ENCODE measurements around the gene KHNYN. TPM values are rescaled to one million over a fixed set of nuclear protein-coding genes. Genes with fewer than 3 reads are reported as not detected.

KHNYN gene
- total and polyA plus RNA-seq, 4 donors = 19.4 to 38.3 (median 23.0) TPM

DNA sequence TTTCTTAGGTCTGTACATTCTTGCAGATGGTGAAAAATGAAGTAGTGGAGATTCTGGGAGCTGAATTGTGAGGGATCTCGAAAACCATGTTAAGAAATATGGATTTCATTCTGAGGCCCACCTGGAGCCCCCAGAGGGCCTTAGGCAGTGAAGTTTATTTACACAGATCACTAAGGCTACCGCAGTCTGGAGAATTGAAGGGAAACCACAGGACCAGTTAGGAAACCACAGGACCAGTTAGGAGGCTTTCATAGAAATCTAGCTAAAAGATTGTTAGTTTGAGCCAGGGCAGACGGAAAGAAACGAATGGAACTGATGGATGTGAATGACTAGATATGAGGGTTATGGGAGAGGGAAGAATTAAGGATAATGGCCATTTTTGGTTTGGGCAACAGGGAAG, 7.5 kb upstream of the KHNYN start:
- no peak overlapping the region for H3K4me3 ChIP-seq (ENCODE audit: low read depth, low read length)
- H3K27me3 ChIP-seq (ENCODE audit: control insufficient read depth, insufficient read depth, low read length) = no peaks in the 10 kb centered on the region
- 71% methylated on average over 4 of the region's 4 CpGs for WGBS (ENCODE audit: insufficient coverage)

DNA sequence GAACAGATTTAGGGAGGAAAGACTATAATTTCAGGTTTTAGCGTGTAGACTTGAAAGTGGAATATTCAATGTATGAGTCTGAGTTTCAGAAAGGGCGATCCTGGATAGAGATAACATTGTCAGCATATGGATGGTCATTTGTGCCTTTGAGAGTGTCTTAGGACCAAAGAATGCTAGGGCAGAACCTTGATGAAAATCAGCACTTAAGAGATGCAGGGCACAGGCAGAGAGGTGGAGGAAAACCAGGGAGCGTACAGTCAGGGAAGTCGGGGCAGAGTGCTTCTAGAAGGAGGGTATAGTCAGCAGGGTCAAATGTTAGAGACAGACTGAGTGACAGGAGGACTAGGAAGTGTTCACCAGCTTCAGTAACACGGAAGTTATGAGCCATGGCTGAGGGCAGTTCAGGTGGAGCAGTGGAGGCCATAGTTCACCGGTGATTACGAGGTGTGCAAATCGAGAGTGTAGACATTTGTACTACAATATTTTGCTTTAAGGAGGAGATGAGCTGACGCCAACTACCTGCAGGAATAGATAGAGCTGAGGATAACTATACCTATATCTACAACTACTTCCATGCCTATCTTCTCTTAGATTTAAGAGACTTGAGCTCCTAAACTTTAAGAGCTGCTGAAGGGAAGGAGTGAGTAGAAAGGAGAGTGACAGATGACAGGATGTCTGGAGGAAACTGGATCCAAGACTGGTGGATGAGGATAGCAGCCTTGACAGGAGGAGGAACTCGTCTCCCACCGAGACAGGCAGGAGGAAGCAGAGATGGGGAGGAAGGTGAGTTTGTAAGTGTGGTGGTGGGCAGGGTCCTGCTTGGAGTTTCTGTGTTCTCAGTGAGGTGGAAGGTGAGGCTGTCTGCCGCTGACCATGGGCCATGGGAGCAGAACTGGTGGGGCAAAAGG, 6.8 kb upstream of the KHNYN start:
- Histone ChIP-seq H3K9me3 (ENCODE audit: control insufficient read depth, insufficient read depth, low read length) (no peaks in the 10 kb centered on the region), H3K4me1 (ENCODE audit: control insufficient read depth, insufficient read depth, low read length) (no peaks in the 10 kb centered on the region), H3K36me3 (ENCODE audit: control insufficient read depth, insufficient read depth, low read length) (no peaks in the 10 kb centered on the region), H3K27ac (ENCODE audit: low read depth, low read length) (no peak overlapping the region), H3K4me3 (ENCODE audit: low read depth, low read length) (no peak overlapping the region), H3K27me3 (ENCODE audit: control insufficient read depth, insufficient read depth, low read length) (no peaks in the 10 kb centered on the region)
- WGBS (ENCODE audit: insufficient coverage) = 74% methylated on average over 8 of the region's 12 CpGs
- no peak for DNase-seq (ENCODE audit: low read depth in 4 of 6, low spot score in 6 of 6)

More for the DNA sequence above, 7.5 kb upstream of the KHNYN start:
- no peaks in the 10 kb centered on the region for H3K9me3 ChIP-seq (ENCODE audit: control insufficient read depth, insufficient read depth, low read length)
- H3K4me1 ChIP-seq (ENCODE audit: control insufficient read depth, insufficient read depth, low read length) = no peaks in the 10 kb centered on the region
- H3K36me3 ChIP-seq (ENCODE audit: control insufficient read depth, insufficient read depth, low read length) = no peaks in the 10 kb centered on the region
- no peak for DNase-seq (ENCODE audit: low read depth in 4 of 6, low spot score in 6 of 6)
- H3K27ac ChIP-seq (ENCODE audit: low read depth, low read length) = no peak overlapping the region

DNA sequence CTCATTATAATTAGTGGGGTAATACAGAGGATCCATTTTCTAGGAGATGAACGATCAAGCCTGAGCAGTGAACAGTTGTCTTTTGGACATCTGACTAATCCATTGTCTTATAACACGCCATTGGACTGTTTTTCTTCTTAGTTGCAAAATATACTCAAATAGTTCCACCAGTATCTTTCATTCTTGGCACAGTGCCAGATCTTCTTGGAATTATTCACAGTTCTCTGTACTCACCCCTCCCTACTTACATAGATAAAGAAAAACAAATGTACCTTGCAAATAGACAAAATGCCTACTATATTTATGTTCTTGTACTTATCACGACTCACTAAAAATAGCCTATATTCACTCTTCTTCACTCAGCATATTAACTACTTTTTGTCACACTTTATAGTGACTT, 4.0 kb upstream of the KHNYN start:
- 56% methylated on average over 1 of the region's 3 CpGs for WGBS (ENCODE audit: insufficient coverage)
- no peak for DNase-seq (ENCODE audit: low read depth in 4 of 6, low spot score in 6 of 6)
- peaks cover 19% of the 10 kb centered on the region for H3K4me1 ChIP-seq (ENCODE audit: control insufficient read depth, insufficient read depth, low read length)

GRCh38 chr14:24426150-24426911, 3.4 kb upstream of the KHNYN start:
- no peak overlapping the region for H3K4me3 ChIP-seq (ENCODE audit: low read depth, low read length)
- DNase-seq (ENCODE audit: low read depth in 4 of 6, low spot score in 6 of 6) = no peak
- peaks cover 25% of the 10 kb centered on the region for H3K4me1 ChIP-seq (ENCODE audit: control insufficient read depth, insufficient read depth, low read length)
- no peak overlapping the region for H3K27ac ChIP-seq (ENCODE audit: low read depth, low read length)
- H3K27me3 ChIP-seq (ENCODE audit: control insufficient read depth, insufficient read depth, low read length) = peaks cover 4% of the 10 kb centered on the region
- WGBS (ENCODE audit: insufficient coverage) = 86% methylated on average over 1 of the region's 2 CpGs
- H3K9me3 ChIP-seq (ENCODE audit: control insufficient read depth, insufficient read depth, low read length) = no peaks in the 10 kb centered on the region
- H3K36me3 ChIP-seq (ENCODE audit: control insufficient read depth, insufficient read depth, low read length) = peaks cover 5% of the 10 kb centered on the region

More for the DNA sequence above, 4.0 kb upstream of the KHNYN start:
- Histone ChIP-seq H3K27ac (ENCODE audit: low read depth, low read length) (no peak overlapping the region), H3K4me3 (ENCODE audit: low read depth, low read length) (no peak overlapping the region), H3K27me3 (ENCODE audit: control insufficient read depth, insufficient read depth, low read length) (peaks cover 4% of the 10 kb centered on the region), H3K36me3 (ENCODE audit: control insufficient read depth, insufficient read depth, low read length) (peaks cover 3% of the 10 kb centered on the region), H3K9me3 (ENCODE audit: control insufficient read depth, insufficient read depth, low read length) (no peaks in the 10 kb centered on the region)

DNA sequence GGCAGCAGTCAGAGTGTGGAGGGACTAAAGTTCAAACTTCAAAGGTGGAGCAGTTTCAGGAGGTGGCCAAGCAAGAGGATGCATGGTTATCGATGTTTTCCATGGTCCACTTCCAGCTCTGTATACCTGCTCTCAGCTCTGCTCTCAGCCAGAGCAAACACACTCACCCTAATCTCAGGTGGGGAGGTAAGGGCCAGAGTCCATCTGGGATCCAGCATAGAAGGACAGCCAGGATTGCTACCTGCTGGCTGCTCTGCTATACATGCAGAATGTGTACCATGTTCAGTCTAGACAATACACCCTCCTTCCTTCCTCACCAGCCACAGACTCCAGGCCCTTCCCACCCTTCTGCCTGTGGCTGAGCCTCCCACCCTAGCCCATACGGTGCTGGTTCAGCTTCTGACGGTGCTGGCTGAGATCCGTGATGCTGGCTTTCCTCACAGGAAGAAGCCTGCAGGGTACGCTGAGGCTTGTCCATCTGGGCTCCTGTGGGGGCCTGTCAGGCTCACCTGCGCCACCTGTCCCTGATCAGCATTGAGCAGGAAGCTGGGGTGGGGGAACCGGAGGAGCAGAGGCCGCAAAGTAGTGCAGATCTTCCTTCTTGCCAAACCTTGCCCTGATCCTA, 2.7 kb upstream of the KHNYN start:
- Histone ChIP-seq H3K4me3 (ENCODE audit: low read depth, low read length) (no peak overlapping the region), H3K36me3 (ENCODE audit: control insufficient read depth, insufficient read depth, low read length) (peaks cover 12% of the 10 kb centered on the region), H3K9me3 (ENCODE audit: control insufficient read depth, insufficient read depth, low read length) (no peaks in the 10 kb centered on the region), H3K27me3 (ENCODE audit: control insufficient read depth, insufficient read depth, low read length) (peaks cover 4% of the 10 kb centered on the region), H3K4me1 (ENCODE audit: control insufficient read depth, insufficient read depth, low read length) (peaks cover 32% of the 10 kb centered on the region), H3K27ac (ENCODE audit: low read depth, low read length) (no peak overlapping the region)
- WGBS (ENCODE audit: insufficient coverage) = 77% methylated on average over 6 of the region's 8 CpGs
- DNase-seq (ENCODE audit: low read depth in 4 of 6, low spot score in 6 of 6) = no peak

DNA sequence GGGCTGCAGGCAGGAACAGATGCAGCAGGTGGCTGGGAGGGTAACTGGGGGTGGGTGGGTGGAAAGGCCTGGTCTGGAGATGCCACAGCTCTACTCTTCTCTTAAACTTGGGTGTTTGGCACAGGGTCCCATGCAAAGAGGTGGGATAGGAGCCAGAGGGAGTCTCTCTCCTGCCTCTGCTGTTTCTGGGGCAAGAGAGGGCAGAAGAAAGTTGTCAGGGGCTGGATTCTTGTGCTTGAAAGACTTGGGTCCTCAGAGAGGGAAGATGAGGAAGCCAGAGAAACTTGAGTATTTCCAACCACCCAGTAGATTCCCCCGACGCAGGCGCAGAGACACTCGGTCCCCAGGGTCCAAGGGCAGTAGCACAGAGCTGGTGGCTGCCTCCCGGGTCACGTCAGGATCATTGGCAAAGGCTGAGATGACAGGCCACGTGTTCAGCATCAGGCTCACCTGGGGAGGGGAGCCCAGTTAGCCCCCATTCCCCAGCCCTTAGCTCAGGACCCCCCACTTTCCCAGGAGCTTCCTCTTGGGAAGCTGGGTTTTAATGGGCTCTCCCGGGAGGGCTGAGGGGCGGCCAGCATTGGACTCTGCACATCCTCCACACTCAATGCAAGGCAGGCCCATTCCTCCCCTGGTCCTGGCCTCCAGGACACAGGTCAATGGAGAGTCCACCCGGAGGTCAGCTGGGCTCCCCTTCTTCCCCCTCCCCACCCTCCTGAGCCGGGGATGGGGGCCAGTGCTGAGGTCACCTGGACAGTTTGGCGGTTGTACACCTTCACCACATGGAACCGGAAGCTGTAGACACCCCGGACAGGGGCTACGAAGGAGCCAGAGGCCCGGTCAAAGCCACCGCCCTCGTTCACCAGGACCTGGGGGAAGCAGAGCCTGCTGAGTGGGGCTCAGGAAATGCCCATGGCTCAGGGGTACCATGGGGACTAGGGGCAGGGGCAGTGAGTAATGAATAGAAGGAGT, 1.9 kb upstream of the KHNYN start:
- peaks cover 39% of the 10 kb centered on the region for H3K4me1 ChIP-seq (ENCODE audit: control insufficient read depth, insufficient read depth, low read length)
- peaks cover 19% of the 10 kb centered on the region for H3K36me3 ChIP-seq (ENCODE audit: control insufficient read depth, insufficient read depth, low read length)
- H3K4me3 ChIP-seq (ENCODE audit: low read depth, low read length) = no peak overlapping the region
- H3K9me3 ChIP-seq (ENCODE audit: control insufficient read depth, insufficient read depth, low read length) = no peaks in the 10 kb centered on the region
- no peak overlapping the region for H3K27ac ChIP-seq (ENCODE audit: low read depth, low read length)
- peaks cover 4% of the 10 kb centered on the region for H3K27me3 ChIP-seq (ENCODE audit: control insufficient read depth, insufficient read depth, low read length)
- WGBS (ENCODE audit: insufficient coverage) = 90% methylated on average over 18 of the region's 18 CpGs
- DNase-seq (ENCODE audit: low read depth in 4 of 6, low spot score in 6 of 6) = no peak

- Histone ChIP-seq H3K27ac (ENCODE audit: low read depth, low read length) (peak overlapping the region; percentile 91), H3K4me1 (ENCODE audit: control insufficient read depth, insufficient read depth, low read length) (peaks cover 39% of the 10 kb centered on the region), H3K27me3 (ENCODE audit: control insufficient read depth, insufficient read depth, low read length) (peaks cover 4% of the 10 kb centered on the region), H3K36me3 (ENCODE audit: control insufficient read depth, insufficient read depth, low read length) (peaks cover 19% of the 10 kb centered on the region), H3K9me3 (ENCODE audit: control insufficient read depth, insufficient read depth, low read length) (no peaks in the 10 kb centered on the region), H3K4me3 (ENCODE audit: low read depth, low read length) (peak overlapping the region; percentile 46)
- DNase-seq (ENCODE audit: low read depth in 4 of 6, low spot score in 6 of 6) = no peak
- WGBS (ENCODE audit: insufficient coverage) = 88% methylated on average over 18 of the region's 18 CpGs
These were observed 943 bp upstream of the KHNYN start for GRCh38 chr14:24428628-24429394.

DNA sequence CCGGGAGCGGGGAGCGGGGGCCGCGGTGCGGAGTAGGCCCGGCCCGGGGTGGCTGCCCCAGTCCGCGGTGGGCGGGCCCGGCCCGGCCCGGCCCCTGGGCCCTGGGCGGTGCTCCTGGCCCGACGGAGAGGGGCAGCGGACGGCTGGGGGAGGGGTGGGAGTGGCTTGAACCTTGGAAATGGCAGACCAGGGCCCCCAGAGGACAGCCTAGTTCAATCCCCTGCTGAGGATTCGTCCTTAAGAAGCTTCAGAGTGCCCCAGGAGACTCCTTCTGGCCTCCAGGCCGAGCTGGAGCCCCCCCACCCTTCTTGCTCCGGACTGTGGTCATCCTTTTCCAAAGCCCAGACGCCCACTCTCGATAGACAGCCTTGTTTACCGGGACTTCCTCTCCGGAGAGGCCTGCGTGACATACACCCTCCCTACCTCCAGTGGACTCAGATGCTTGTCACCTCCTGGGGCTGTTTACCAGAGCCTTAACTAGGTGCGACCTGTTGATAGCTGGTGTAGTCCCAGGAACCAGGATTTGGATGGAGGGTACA, 458 bp downstream of the KHNYN start:
- peak in 3 of 6 donors; percentile 22 to 79 (median 40) for DNase-seq (ENCODE audit: low read depth in 4 of 6, low spot score in 6 of 6)
- Histone ChIP-seq H3K4me1 (ENCODE audit: control insufficient read depth, insufficient read depth, low read length) (peaks cover 39% of the 10 kb centered on the region), H3K4me3 (ENCODE audit: low read depth, low read length) (peak overlapping the region; percentile 83), H3K27me3 (ENCODE audit: control insufficient read depth, insufficient read depth, low read length) (peaks cover 4% of the 10 kb centered on the region), H3K27ac (ENCODE audit: low read depth, low read length) (peak overlapping the region; percentile 91), H3K9me3 (ENCODE audit: control insufficient read depth, insufficient read depth, low read length) (no peaks in the 10 kb centered on the region), H3K36me3 (ENCODE audit: control insufficient read depth, insufficient read depth, low read length) (peaks cover 24% of the 10 kb centered on the region)
- WGBS (ENCODE audit: insufficient coverage) = under 1% methylated on average over 25 of the region's 28 CpGs

Measured in spinal cord (tissue), 10 donors.